ENCODE results near the gene DAGLA. TPM values are rescaled to one million over a fixed set of nuclear protein-coding genes. Genes with fewer than 3 reads are reported as not detected.

Gene DAGLA
- total RNA-seq, 1 experiment from 2014 or later, result 4.5 TPM

DNA sequence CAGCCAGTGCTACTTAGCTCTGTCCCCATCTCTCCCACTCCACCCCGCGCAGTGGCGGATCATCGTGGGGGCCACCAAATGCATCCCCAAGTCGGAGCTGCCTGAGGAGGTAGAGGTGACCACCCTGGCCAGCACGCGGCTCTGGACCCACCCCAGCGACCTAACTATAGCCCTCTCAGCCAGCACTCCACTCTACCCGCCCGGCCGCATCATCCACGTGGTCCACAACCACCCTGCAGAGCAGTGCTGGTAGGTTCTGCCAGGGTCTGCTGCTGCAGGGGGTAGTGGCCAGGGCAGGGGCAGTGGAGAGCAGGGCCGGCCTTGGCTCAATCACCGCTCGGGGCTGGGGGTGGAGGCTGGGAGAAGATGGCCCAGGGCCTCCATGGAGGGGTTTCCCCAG lies 59.2 kb downstream of the DAGLA start:
- no peaks in the 10 kb centered on the region; a peak in 1 of 5 replicates for H3K9me3 Mint-ChIP-seq
- H3K23ac ChIP-seq (ENCODE audit: insufficient read length, low read depth, low read length), result no peak overlapping the region
- H3K79me1 ChIP-seq (ENCODE audit: insufficient read depth, low read depth, low read length, poor library complexity, severe bottlenecking), result no peaks in the 10 kb centered on the region
- WGBS (ENCODE audit: extremely low coverage, insufficient read length, low lambda C conversion rate), result no CpG with 5 or more reads among the region's 15 CpGs
- H3K4me2 ChIP-seq (ENCODE audit: insufficient read depth, insufficient read length, low read length), result no peak overlapping the region
- H3K27me3 ChIP-seq (ENCODE audit: insufficient read depth, low read length), result no peaks in the 10 kb centered on the region
- no peak overlapping the region for H3K9ac ChIP-seq (ENCODE audit: extremely low read depth, insufficient read length, low read length)
- H2BK12ac ChIP-seq (ENCODE audit: insufficient read length, low read depth, low read length), result no peak overlapping the region
- no peak overlapping the region for H2BK5ac ChIP-seq (ENCODE audit: insufficient read length, low read length)
- H3K4me1 ChIP-seq (ENCODE audit: insufficient read depth, low read length), result no peaks in the 10 kb centered on the region
- no peak overlapping the region for H3K4me3 Mint-ChIP-seq
- H3K4me1 Mint-ChIP-seq, result peaks cover 4 to 7% of the 10 kb centered on the region in 2 experiments; a peak in 3 of 4 replicates
- no peak overlapping the region for H3K27ac ChIP-seq (ENCODE audit: insufficient read length, low read depth, low read length)
- no peak for DNase-seq
- peaks cover 8 to 36% (median 15%) of the 10 kb centered on the region in 3 experiments; a peak in 6 of 7 replicates for H3K36me3 Mint-ChIP-seq (ENCODE audit: insufficient read depth in 1 of 3, low read depth in 3 of 3)
- H2AK5ac ChIP-seq (ENCODE audit: insufficient read length, low read length), result no peak overlapping the region
- no peak overlapping the region for H4K8ac ChIP-seq (replicated peaks; ENCODE audit: insufficient read length, low read depth, low read length)
- H3K4ac ChIP-seq (ENCODE audit: low read depth, low read length), result no peak overlapping the region
- H4K91ac ChIP-seq (ENCODE audit: insufficient read length, low read depth, low read length), result no peak overlapping the region
- no peak overlapping the region for H2BK120ac ChIP-seq (ENCODE audit: low read depth, low read length, poor library complexity, severe bottlenecking)
- no peaks in the 10 kb centered on the region for H3K23me2 ChIP-seq (ENCODE audit: insufficient read length, low read depth, low read length, poor library complexity, severe bottlenecking)
- H3K18ac ChIP-seq (ENCODE audit: insufficient read length, low read depth, low read length), result no peak overlapping the region
- H3K56ac ChIP-seq (ENCODE audit: insufficient read length, low read depth, low read length), result no peak overlapping the region
- no peak overlapping the region for H3K14ac ChIP-seq (ENCODE audit: insufficient read depth, low read length)
- no peaks in the 10 kb centered on the region; the same call in 1 of the 2 replicates for H3K27me3 Mint-ChIP-seq (ENCODE audit: low read depth)
- no peak overlapping the region for H3K27ac Mint-ChIP-seq
- no peak overlapping the region for H2BK15ac ChIP-seq (ENCODE audit: low read depth, low read length)
- no peak overlapping the region for H2AFZ ChIP-seq (ENCODE audit: low read length)
- H3K79me2 ChIP-seq (ENCODE audit: insufficient read depth, low read length), result no peaks in the 10 kb centered on the region
- H4K5ac ChIP-seq (ENCODE audit: insufficient read length, low read depth, low read length), result no peak overlapping the region
- H3K9me3 ChIP-seq (ENCODE audit: control insufficient read depth, low read depth, low read length), result no peaks in the 10 kb centered on the region
- no peaks in the 10 kb centered on the region for H4K20me1 ChIP-seq (ENCODE audit: control insufficient read depth, insufficient read depth, insufficient read length)
- TF ChIP-seq, protein P1, sequence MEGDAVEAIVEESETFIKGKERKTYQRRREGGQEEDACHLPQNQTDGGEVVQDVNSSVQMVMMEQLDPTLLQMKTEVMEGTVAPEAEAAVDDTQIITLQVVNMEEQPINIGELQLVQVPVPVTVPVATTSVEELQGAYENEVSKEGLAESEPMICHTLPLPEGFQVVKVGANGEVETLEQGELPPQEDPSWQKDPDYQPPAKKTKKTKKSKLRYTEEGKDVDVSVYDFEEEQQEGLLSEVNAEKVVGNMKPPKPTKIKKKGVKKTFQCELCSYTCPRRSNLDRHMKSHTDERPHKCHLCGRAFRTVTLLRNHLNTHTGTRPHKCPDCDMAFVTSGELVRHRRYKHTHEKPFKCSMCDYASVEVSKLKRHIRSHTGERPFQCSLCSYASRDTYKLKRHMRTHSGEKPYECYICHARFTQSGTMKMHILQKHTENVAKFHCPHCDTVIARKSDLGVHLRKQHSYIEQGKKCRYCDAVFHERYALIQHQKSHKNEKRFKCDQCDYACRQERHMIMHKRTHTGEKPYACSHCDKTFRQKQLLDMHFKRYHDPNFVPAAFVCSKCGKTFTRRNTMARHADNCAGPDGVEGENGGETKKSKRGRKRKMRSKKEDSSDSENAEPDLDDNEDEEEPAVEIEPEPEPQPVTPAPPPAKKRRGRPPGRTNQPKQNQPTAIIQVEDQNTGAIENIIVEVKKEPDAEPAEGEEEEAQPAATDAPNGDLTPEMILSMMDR (conservative IDR thresholded peaks at IDR 0.05), result no peak
- H3T11ph ChIP-seq (ENCODE audit: low read length), result no peak overlapping the region
- H2BK20ac ChIP-seq (ENCODE audit: low read depth, low read length, poor library complexity, severe bottlenecking), result no peak overlapping the region

Data from H9 (cell line).